HG02840 (cell line): ENCODE data around the gene PVALEF.
"Not testable (repeated sequence)": the region's sequence is repeated elsewhere in the genome, so short reads cannot be mapped to it uniquely, and the experiment has no call there.

Experiments used
- ATAC-seq: cut with Tn5 transposase; IDR thresholded peaks from one replicate; pipeline ENCODE4 v1.9.1; 2021; ENCODE audit warnings: mild to moderate bottlenecking, moderate library complexity, moderate number of reproducible peaks; ENCODE audit not compliant: unreplicated experiment, low FRiP score

The PVALEF gene

GRCh38 chr17:81143200-81143527, 22.1 kb upstream of the PVALEF start:
- ATAC-seq: no peak

DNA sequence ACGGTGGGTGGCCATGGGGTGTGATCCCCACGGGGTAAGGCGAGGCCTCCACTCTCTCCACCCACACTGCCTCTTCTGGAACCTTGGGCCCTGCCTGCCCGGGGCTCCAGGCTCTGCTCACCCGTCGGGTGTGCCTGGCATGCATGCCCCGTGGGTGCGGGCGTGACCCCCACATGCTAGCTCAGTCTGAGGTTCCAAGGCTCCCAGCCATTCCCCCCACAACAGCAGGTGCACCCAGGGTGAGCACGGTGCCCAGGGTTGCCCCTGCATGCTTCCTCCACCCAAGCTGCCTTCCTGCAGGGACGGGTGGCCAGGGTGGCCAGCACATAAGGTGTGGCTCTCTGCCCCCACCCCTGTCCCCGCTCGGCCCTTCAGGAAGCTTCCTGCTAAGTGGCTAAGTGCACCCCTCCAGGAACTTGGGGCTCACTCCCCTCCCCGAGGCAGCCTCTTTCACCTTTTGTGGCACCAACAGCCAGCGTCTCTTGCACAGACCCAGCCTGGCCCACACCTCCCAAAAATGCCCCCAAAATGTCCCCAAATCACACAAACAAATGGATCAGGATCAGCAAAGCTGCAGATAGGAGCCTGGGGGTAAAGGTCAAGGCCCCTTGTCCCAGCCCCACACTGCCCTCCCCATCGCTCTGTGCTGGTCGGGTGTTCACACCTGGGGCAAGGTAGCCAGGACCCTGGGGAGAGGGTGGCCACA, 21.4 kb upstream of the PVALEF start:
- ATAC-seq: no peak

- ATAC-seq: no peak
Measured at GRCh38 chr17:81144423-81144781, 20.9 kb upstream of the PVALEF start.

DNA sequence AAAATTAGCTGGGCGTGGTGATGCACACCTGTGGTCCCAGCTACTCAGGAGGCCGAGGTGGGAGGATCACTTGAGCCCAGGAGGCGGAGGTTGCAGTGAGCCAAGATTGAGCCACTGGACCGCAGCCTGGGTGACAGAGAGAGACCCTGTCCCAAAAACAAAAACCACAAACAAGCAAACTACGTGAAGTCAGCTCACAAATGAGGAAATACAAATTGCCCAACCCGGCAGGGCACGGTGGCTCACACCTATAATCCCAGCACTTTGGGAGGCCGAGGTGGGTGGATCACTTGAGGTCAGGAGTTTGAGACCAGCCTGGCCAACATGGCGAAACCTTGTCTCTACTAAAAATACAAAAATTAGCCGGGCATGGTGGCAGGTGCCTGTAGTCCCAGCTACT, 19.1 kb upstream of the PVALEF start:
- ATAC-seq: not testable (repeated sequence)

DNA sequence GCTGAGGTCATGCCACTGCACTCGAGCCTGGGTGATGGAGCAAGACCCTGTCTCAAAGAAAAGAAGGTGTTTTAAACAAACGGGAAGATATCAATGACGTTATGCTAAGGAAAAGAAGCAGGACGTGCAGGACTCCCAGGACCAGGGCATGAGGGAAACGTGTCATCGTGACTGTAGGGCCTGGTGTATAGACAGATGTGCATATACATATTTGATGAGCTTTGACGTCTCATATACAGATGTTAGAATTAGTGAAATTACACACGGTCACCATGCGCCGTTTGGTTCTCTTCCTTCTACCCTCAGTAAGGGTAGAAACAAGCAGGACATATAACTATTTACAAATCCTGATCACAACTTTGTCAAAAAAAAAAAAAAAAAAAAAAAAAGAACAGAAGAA, 17.6 kb upstream of the PVALEF start:
- ATAC-seq: no peak

GRCh38 chr17:81148571-81148970, 16.7 kb upstream of the PVALEF start:
- ATAC-seq: no peak

DNA sequence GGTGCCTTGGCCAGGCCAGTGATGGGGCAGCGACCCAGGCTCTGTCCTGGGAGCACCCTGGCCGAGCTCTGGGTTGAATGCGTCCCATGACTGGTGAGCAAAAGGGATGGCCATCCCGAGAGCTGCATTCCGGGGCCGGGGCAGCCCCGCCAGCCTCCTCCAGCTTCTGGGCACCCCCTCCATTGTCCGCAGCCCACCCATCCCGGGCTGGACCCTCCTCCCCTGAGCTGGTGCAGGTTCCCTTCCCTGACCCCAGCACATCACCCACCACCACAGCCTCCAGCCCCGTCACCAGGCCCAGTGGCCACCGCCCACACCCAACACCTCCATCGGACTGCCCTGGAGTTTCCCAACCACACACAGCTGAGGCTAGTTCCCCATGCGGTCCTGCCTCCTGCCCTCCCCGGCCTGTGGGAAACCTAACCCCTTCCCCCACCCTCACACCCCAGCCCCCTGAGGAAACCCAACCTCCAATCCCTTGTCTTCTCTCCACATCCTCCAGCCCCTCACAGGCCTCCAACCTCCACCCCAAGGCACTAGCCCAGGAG, 16.2 kb upstream of the PVALEF start:
- ATAC-seq: no peak

DNA sequence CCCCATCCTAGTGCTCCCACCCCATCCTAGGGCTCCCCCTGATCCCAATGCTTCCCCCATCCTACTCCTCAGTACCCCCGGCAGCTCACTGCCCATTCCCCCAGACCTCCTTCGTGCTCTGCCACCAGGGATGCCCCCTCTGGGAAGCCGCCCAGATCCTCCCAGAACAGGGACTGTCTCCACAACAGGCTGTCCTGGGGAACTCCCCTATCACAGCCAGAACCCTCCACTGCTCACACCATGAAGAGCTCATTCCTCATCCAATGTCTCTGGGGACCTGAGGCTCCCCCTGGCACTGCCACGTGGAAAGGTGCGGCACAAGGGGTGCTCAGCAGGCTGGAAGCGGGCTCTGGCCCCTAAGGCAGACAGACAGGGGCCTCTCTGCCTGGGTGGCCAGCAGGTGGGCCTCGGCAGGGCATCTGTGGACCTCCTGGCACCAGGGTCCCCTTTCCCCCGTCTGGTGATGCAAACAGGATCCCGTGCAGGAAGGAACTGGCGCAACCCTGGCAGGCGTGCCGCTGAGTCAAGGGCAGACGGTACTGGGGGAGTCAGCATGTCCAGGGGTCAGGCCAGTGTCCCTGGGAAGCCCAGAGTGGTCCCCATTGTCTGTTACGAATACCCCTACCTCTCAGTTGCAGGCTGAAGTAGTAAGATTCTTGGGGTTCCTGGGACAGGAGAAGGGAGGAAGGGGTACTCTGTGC, 14.8 kb upstream of the PVALEF start:
- no peak for ATAC-seq

DNA sequence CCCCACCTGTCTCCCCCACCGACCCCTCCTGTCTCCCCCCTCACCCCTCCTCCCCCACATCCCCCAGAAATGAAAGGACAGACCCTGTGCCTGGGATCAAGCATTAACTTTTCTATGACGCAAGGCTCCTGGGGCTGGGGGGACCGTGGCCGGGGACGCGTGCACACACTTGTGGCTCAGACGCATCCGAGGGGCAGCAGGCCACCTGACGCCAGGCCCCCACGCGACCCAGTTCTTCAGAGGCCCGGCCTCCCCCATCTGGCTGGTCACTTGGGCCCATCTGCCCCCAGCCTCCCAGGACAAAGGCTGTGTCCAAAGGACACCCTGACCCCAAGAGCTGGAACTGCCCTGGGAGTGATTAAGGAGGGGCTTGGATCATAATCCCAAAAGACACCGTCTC, 14.0 kb upstream of the PVALEF start:
- no peak for ATAC-seq

DNA sequence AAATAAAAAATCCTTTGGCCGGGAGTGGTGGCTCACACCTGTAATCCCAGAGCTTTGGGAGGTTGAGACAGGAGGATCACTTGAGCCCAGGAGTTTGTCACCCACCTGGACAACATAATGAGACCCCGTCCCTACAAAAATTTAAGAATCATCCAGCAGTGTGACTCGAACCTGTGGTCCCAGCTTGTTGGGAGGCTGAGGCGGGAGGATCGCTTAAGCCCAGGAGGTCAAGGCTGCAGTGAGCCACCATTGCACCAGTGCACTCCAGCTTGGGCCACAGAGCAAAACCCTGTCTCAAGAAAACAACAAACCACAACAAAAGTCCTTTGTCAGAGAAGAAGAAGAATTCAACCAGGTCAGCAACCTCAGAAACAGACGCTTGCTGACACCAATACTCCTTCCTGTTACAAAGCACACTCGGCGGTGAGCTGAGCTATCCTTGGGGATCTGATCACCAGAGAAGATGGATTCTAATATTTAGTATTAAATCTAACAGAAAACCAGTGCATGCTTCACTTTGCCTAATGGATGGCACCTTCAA, 12.9 kb upstream of the PVALEF start:
- ATAC-seq: no peak

DNA sequence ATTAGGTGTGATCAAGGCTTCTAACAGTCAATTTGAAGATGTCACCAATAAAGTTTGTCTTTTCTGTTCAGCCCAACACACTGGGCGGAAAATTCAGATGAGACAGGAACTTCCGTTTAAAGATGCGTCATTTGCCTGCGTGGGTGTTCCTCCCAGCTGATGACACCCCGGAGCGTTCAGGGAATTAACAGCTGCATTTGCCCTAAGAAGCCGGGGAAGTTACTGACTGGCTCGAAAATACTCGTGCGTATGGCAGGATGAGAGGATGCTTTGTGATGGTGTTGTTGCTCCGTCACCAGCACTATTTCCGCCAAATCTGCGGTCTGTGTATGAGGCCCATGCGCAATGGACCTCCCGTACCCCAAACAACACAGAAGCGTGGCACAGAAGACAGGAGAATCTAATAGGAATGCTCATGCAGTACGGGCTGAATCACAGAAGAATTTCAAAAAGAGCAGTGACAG, 11.9 kb upstream of the PVALEF start:
- no peak for ATAC-seq

DNA sequence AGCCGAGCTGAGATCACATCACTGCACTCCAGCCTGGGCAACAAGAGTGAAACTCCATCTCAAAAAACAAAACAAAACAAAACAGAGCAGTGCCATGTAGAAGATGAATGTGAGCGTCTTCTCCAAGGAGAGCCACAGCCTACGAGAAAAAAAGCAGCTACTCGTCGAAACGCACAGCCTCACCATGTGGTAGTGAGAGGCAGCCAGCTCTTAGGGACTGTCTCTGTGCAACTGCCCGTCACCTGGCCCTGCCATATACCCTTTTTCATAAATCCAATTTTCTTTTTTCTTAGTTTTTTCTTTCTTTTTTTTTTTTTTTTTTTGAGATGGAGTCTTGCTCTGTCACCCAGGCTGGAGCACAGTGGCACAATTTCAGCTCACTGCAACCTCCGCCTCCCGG, 11.3 kb upstream of the PVALEF start:
- ATAC-seq: not testable (repeated sequence)

DNA sequence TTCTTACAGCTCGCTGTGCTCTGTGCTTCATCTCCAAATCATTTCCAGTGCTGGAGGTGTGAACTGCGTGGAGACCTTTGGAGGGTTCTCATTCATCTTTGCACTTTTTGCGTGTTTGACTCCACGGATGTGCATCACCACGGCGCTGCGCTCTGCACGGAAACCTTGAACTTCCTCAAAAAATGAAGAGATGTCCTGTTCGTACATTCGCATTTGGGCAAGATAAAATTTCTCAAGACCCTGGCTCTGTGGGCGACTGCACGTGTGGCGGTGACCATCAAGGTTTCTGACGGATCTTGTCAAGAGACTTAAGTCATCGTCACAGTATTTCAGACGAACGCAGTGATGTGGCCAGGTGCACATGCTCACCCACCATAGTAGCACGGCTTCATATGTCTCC, 10.3 kb upstream of the PVALEF start:
- ATAC-seq: no peak

DNA sequence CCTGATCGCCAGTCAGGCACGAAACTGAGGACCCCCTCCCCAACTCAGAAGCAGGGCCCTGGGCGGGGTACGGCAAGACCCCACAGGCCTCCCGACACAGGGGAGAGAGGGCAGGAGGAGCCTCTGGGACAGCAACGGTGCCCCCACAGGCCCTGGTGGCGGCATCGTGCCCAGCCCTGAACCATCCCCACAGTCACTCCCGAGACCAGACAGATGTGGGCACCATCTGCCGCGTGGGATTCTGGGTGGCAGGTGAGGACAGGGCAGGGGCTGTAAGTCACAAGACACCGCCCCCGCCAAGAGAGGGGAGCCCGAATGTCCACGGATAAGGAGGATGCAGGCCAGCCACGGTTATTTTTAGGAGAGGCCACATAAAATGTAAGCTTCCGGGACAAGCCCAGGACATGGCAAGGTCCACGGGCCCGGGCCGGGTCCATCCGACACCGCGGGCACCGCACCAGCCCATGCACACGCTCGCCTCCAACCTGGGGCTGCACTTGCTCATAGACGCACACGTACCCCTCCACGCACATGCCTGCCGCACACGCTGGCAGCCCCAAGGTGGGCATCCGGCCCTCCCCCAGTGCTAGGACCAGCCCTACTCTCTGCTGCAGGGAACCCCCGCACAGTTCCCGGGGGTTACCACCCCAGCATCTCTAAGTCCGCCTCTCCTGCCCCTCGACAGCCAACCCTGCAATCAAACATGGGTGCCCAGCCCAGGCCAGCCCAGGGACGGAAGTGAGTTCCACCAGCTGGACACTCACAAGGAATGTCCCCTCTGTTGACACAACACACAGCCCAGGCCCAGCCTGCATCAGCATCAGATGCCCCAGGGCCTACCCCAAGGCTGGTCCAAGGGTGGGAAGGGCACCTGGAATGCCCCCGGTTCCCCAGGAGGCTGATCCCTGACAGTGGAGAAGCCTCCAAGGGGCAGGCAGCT, 8.2 kb upstream of the PVALEF start:
- ATAC-seq: no peak

DNA sequence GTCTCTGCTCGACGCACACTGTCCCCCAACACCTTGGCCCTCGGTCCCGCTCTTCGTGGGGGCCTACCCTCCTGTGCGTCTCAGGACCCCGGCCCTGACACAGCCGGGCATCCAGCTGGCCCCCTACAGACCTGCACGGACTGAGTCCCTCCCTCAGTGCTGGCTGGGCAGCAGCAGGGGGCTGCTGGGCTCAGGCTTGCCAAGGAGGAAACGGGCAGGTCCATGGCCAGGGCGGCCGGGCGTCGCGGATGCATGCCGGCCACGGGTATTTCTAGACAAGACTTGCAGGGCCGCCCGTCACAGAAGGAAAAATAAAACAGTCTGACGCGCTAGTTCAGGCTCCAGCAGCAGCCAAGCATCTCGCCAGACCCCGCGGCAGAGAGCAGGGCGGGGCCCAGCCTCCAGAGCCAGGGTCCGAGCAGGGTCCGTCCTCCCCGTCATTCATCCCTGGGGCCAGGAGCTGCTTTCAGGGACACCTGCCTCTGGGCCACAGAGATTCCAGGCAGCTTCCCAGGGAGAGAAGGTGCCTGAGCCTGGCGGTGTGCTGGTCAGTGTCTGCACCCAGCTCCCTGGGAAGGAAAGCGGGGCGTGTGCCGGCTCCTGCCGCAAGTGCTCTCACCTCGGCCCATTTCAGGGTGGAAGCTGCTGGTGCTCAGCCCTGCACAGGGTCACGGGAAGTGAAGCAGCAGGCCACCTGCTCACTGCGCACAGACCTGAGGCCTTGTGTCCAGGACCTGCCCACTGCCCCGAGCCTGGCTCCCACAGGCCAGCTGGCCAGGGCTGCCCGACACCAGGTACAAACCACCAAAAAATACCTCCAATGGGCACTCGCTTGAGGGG, 7.2 kb upstream of the PVALEF start:
- ATAC-seq: no peak

DNA sequence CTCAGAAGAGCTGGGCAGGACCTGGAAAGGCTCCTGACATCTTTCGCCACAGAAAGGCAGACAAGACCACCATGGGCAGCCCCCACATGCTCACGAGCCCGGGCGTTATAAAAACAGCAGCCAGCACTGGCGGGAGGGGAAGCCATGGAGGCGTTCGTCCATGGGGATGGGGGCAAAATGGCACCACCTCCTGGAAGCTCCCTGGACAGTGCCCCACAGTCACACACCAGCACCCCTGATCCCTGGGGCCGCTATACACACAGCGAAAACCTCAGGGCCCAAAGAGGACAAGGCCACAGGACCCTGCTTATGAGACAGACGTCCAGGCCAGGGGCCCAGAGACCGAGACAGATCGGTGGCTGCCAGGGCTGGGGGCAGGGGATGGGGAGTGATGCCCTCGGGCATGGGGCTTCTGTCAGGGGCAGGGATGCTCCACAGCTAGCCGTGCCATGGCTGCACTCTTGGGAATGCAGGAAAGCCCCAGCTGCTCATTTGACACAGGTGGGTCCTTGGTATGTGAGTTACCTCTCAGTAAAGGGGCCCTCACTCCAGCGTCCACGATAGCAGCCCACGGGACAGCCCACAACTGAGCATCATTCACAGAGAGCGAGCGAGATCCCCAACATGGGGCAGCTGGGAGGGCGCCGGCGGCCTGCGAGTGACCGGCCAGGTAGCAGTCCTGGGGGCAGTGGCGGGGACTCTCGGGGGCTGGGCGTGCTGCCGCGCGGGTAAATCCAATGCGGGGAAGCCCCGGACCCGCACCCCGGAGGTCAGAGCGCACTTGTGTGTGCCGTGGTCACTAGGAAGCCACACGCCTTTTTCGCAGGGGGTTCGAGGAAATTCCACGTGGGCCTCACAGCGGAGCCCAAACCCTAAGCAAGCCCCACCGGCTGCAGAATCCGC, 6.4 kb upstream of the PVALEF start:
- ATAC-seq: no peak

GRCh38 chr17:81159611-81160265, 5.6 kb upstream of the PVALEF start:
- no peak for ATAC-seq

- ATAC-seq: no peak
Measured at GRCh38 chr17:81160306-81160705, 5.0 kb upstream of the PVALEF start.
